A549 (cell line): ENCODE data around the gene SERTAD1. TPM values are rescaled to one million over a fixed set of nuclear protein-coding genes. Genes with fewer than 3 reads are reported as not detected.
"Not testable (repeated sequence)": the region's sequence is repeated elsewhere in the genome, so short reads cannot be mapped to it uniquely, and the experiment has no call there.

ENCODE experiments used
- ATAC-seq, 2 experiments: fragments of 200-7000 bp in 1 of 2; fragments of >200 bp in 1 of 2; cut with Nextera tagmentation in 1 of 2; cut with Tn5 transposase in 1 of 2; 3 replicates each; pipeline versions ENCODE4 v1.8.0 to v1.9.1; 2018 to 2020; ENCODE audit warnings: mild to moderate bottlenecking in 1 of 2, moderate library complexity in 1 of 2
- CTCF ChIA-PET: fragments of 300-600 bp; sonication (Branson Sonifier 250); formaldehyde crosslinking; extraction: SDS; loops from one replicate; lab custom pipeline; 2021; ENCODE audit warnings: antibody characterized with exemption, inconsistent platforms; lab: Yijun Ruan, JAX
- POLR2A ChIA-PET: fragments of 350-600 bp; formaldehyde crosslinking; extraction: SDS; loops from one replicate; lab custom pipeline; 2021; ENCODE audit warnings: antibody characterized with exemption, inconsistent platforms; lab: Yijun Ruan, JAX
- DNase-seq, 2 experiments: peaks; one replicate each; pipeline versions ENCODE4 v3.0.0 to v3.0.0-alpha.2; 2011 to 2016; ENCODE audit warnings: low read depth in 1 of 2, low spot score in 1 of 2
- FAIRE-seq: peaks from 2 replicates; lab custom pipeline; 2011; peaks lifted over from hg19 to GRCh38; lab: Jason Lieb, UNC
- H3K27ac ChIP-seq, 2 experiments: fragments of >200 bp; sonication (Bioruptor Twin); formaldehyde crosslinking; 3 replicates each; pipeline ENCODE4 v1.5.1; 2016 to 2017
- H3K4me1 ChIP-seq: fragments of >200 bp; sonication (Bioruptor Twin); formaldehyde crosslinking; 3 replicates; pipeline ENCODE4 v1.6.1; 2016
- H3K4me2 ChIP-seq: fragments of >200 bp; sonication (Bioruptor Twin); formaldehyde crosslinking; 3 replicates; pipeline ENCODE4 v1.6.1; 2016
- H3K4me3 ChIP-seq: fragments of >200 bp; sonication (Bioruptor Twin); formaldehyde crosslinking; 3 replicates; pipeline ENCODE4 v1.5.1; 2016
- H3K9me3 ChIP-seq: fragments of >200 bp; sonication (Bioruptor Twin); formaldehyde crosslinking; 3 replicates; pipeline ENCODE4 v1.6.1; 2016
- CEBPB ChIP-seq, 2 experiments: fragments of >200 bp in 1 of 2; sonication (Bioruptor Twin) in 1 of 2; formaldehyde crosslinking in 1 of 2; IDR thresholded peaks; 2 replicates each; pipeline ENCODE4 v1.6.1; 2012 to 2016
- EHF ChIP-seq: fragments of 250-450 bp; sonication (Bioruptor Pico); IDR thresholded peaks from 2 replicates; pipeline ENCODE4 v1.5.0; 2020; ENCODE audit warnings: mild to moderate bottlenecking
- EP300 ChIP-seq, 2 experiments: fragments of >200 bp; sonication (Bioruptor Twin); formaldehyde crosslinking; IDR thresholded peaks; 2 replicates in 1 of 2; 3 replicates in 1 of 2; pipeline ENCODE4 v1.6.1; 2016 to 2017
- FOSL2 ChIP-seq, 2 experiments: fragments of 450-650 bp in 1 of 2; fragments of >200 bp in 1 of 2; sonication (Bioruptor Twin) in 1 of 2; formaldehyde crosslinking; IDR thresholded peaks; 2 replicates each; pipeline versions ENCODE4 v1.5.0 to v1.6.1; 2016 to 2020; ENCODE audit warnings: mild to moderate bottlenecking in 1 of 2, moderate library complexity in 1 of 2
- JUN ChIP-seq, 2 experiments: fragments of >200 bp; sonication (Bioruptor Twin); formaldehyde crosslinking; IDR thresholded peaks; 2 replicates in 1 of 2; 3 replicates in 1 of 2; pipeline ENCODE4 v1.6.1; 2016 to 2017
- MAFK ChIP-seq: fragments of 450-650 bp; IDR thresholded peaks from 2 replicates; pipeline ENCODE4 v1.6.1; 2014; ENCODE audit not compliant: partially characterized antibody
- MYC ChIP-seq: IDR thresholded peaks from 2 replicates; pipeline ENCODE4 v1.6.1; 2012; ENCODE audit warnings: mild to moderate bottlenecking, inconsistent platforms, low read length, improper control_type of control experiment, borderline replicate concordance
- NFE2L2 ChIP-seq: fragments of 150-350 bp; conservative IDR thresholded peaks from 2 replicates; pipeline ENCODE4 v1.6.1; 2014; ENCODE audit warnings: low read length
- RNF2 ChIP-seq: fragments of 200-600 bp; sonication (generic); IDR thresholded peaks from 2 replicates; pipeline ENCODE4 v1.6.1; 2016; ENCODE audit warnings: low read depth, mild to moderate bottlenecking, antibody characterized with exemption, moderate library complexity, borderline replicate concordance
- SMC3 ChIP-seq: fragments of >200 bp; sonication (Bioruptor Twin); formaldehyde crosslinking; IDR thresholded peaks from 3 replicates; pipeline ENCODE4 v1.6.1; 2018; ENCODE audit warnings: inconsistent platforms
- ZNF302 ChIP-seq: fragments of 250-450 bp; sonication (Bioruptor Pico); IDR thresholded peaks from 2 replicates; pipeline ENCODE4 v1.9.0; 2021; ENCODE audit warnings: inconsistent platforms, mild to moderate bottlenecking, moderate library complexity
- WGBS: methylation state at CpG from one replicate; pipeline ENCODE4 v1.1.6; 2017; ENCODE audit errors: missing lambda C conversion rate; 5-methylcytosine and 5-hydroxymethylcytosine counted together
- polyA plus RNA-seq, 4 experiments: library from polyadenylated mRNA; depleted of rRNA in 3 of 4; stranded (reverse); fragments of >200 nt; fragmentation: RNase III in 1 of 4; extraction: RNeasy Plus Mini Kit Qiagen cat#74134 plus additional on column Dnase treatment in 1 of 4; gene quantifications; 2 replicates in 3 of 4; 3 replicates in 1 of 4; pipeline ENCODE4 v1.2.3, GENCODE V29; 2011 to 2017
- TF ChIP-seq, protein P1 (sequence below): fragments of 250-450 bp; sonication (Bioruptor Pico); IDR thresholded peaks from 2 replicates; pipeline ENCODE4 v1.5.0; 2021; ENCODE audit warnings: mild to moderate bottlenecking, moderate library complexity, borderline replicate concordance
- TF ChIP-seq, protein P2 (sequence below): fragments of >200 bp; sonication (Bioruptor Twin); formaldehyde crosslinking; IDR thresholded peaks from 3 replicates; pipeline ENCODE4 v1.6.1; 2016
- TF ChIP-seq, protein P3 (sequence below): IDR thresholded peaks from 2 replicates; pipeline ENCODE4 v1.6.1; 2012

Gene SERTAD1
- polyA plus RNA-seq, 2 of the 4 experiments (the other 2 are of a cell fraction), result 10.7 to 13.6 TPM

DNA sequence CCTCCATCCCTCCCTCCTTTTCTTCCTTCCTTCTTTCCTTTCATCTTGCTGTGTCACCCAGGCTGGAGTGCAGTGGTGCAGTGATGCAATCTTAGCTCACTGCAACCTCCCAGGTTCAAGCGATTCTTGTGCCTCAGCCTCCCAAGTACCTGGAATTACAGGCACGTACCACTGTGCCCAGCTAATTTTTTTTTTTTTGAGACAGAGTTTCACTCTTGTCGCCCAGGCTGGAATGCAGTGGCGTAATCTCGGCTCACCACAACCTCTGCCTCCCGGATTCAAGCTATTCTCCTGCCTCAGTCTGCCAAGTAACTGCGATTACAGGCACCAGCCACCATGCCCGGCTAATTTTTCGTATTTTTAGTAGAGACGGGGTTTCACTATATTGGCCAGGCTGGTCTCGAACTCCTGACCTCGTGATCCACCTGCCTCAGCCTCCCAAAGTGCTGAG is 37.8 kb upstream of the SERTAD1 start:
- TF ChIP-seq JUN (IDR thresholded peaks at IDR 0.05), result 0 out of 5 replicates have a peak, but pooled peaks of 1 of the 2 experiments have one; percentile 22
- not testable (repeated sequence) for FAIRE-seq; ATAC-seq; H3K9me3 ChIP-seq; TF ChIP-seq FOSL2 (IDR thresholded peaks at IDR 0.05)
- TF ChIP-seq FOSL2 (CRISPR knock-in tag; IDR thresholded peaks at IDR 0.05), result 0 out of 2 replicates have a peak, but pooled peaks have one; percentile 10
- TF ChIP-seq MAFK, result peak; percentile 14
- TF ChIP-seq CEBPB (IDR thresholded peaks at IDR 0.05), result peak; percentile 78 to 88; a peak in 3 of 4 replicates
- 42% methylated on average over 12 of the region's 12 CpGs for WGBS
- peak in 1 of 2 experiments; percentile 78 for DNase-seq
- Histone ChIP-seq H3K27ac (peak overlapping the region; percentile 86 to 89), H3K4me1 (peaks cover 38% of the 10 kb centered on the region), H3K4me2 (peak overlapping the region; percentile 88), H3K4me3 (0 out of 3 replicates have a peak overlapping the region, but pooled peaks have one; percentile 9)
- ChIA-PET POLR2A (interaction anchor here (0.6 to 5.3 kb wide), 15 partner anchors 10 to 901 kb away, joined by 3 to 68 read pairs (median 5); partner anchors contain the start of genes SERTAD1 and SERTAD3), CTCF (interaction anchor here (0.6 to 46.6 kb wide), 67 partner anchors 10 to 516 kb away, joined by 3 to 950 read pairs (median 8); partner anchors contain the start of genes C19orf47, LTBP4, PRX and SERTAD1)

- no peak overlapping the region for H3K4me3 ChIP-seq
- peak in 1 of 2 experiments; percentile 58 for DNase-seq
- peaks cover 37% of the 10 kb centered on the region for H3K4me1 ChIP-seq
- POLR2A ChIA-PET, result interaction anchor here (0.7 to 5.3 kb wide), 3 partner anchors 19 to 114 kb away, joined by 3 to 68 read pairs (median 52); partner anchors contain the start of genes C19orf47, SERTAD1 and SERTAD3
- H3K9me3 ChIP-seq, result no peaks in the 10 kb centered on the region
- H3K4me2 ChIP-seq, result no peak overlapping the region
- TF ChIP-seq EHF (CRISPR knock-in tag), result no peak
- peak; percentile 25 for TF ChIP-seq MAFK
- no peak for FAIRE-seq
- no peak for ATAC-seq
- H3K27ac ChIP-seq, result peak overlapping the region in 1 of 2 experiments; percentile 27; a peak in 2 of 6 replicates
- CTCF ChIA-PET, result interaction anchor here (0.7 to 46.6 kb wide), 16 partner anchors 8 to 181 kb away, joined by 3 to 950 read pairs (median 32); partner anchors contain the start of genes LTBP4, PRX and SERTAD1
- 74% methylated on average over 7 of the region's 7 CpGs for WGBS
Observed at GRCh38 chr19:40461669-40462221, 36.0 kb upstream of the SERTAD1 start.

DNA sequence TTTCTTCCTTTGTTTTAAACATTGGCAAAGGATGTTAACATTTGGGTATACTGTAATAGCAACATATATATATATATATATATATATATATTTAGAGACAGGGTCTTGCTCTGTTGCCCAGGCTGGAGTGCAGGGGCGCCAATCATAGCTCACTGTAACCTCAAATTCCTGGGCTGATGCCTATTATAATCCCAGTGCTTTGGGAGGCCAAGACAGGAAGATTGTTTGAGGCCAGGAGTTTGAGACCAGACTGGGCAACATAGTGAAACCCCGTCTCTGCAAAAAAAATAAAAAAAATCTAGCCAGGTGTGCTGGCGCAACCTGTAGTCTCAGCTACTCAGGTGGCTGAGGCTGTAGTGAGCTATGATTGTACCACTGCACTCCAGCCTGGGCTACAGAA is 34.4 kb upstream of the SERTAD1 start:
- H3K9me3 ChIP-seq, result no peaks in the 10 kb centered on the region
- ChIA-PET CTCF (interaction anchor here (0.8 to 46.6 kb wide), 6 partner anchors 6 to 175 kb away, joined by 3 to 950 read pairs (median 4); partner anchors contain the start of genes PRX and SERTAD1), POLR2A (interaction anchor here (0.6 kb wide), 1 partner anchor 270 kb away, joined by 3 read pairs; no protein-coding TSS in a partner anchor)
- H3K4me3 ChIP-seq, result no peak overlapping the region
- 95% methylated on average over 3 of the region's 3 CpGs for WGBS
- H3K4me2 ChIP-seq, result no peak overlapping the region
- ATAC-seq (no peak), DNase-seq (no peak), FAIRE-seq (no peak)
- TF ChIP-seq, protein P1, sequence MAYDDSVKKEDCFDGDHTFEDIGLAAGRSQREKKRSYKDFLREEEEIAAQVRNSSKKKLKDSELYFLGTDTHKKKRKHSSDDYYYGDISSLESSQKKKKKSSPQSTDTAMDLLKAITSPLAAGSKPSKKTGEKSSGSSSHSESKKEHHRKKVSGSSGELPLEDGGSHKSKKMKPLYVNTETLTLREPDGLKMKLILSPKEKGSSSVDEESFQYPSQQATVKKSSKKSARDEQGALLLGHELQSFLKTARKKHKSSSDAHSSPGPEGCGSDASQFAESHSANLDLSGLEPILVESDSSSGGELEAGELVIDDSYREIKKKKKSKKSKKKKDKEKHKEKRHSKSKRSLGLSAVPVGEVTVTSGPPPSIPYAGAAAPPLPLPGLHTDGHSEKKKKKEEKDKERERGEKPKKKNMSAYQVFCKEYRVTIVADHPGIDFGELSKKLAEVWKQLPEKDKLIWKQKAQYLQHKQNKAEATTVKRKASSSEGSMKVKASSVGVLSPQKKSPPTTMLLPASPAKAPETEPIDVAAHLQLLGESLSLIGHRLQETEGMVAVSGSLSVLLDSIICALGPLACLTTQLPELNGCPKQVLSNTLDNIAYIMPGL (CRISPR knock-in tag), result no peak
- TF ChIP-seq MYC (no peak), RNF2 (no peak), NFE2L2 (no peak), SMC3 (no peak), EP300 (IDR thresholded peaks at IDR 0.05) (no peak), ZNF302 (no peak), MAFK (no peak)
- TF ChIP-seq, protein P2, sequence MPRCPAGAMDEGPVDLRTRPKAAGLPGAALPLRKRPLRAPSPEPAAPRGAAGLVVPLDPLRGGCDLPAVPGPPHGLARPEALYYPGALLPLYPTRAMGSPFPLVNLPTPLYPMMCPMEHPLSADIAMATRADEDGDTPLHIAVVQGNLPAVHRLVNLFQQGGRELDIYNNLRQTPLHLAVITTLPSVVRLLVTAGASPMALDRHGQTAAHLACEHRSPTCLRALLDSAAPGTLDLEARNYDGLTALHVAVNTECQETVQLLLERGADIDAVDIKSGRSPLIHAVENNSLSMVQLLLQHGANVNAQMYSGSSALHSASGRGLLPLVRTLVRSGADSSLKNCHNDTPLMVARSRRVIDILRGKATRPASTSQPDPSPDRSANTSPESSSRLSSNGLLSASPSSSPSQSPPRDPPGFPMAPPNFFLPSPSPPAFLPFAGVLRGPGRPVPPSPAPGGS, result no peak
- TF ChIP-seq, protein P3, sequence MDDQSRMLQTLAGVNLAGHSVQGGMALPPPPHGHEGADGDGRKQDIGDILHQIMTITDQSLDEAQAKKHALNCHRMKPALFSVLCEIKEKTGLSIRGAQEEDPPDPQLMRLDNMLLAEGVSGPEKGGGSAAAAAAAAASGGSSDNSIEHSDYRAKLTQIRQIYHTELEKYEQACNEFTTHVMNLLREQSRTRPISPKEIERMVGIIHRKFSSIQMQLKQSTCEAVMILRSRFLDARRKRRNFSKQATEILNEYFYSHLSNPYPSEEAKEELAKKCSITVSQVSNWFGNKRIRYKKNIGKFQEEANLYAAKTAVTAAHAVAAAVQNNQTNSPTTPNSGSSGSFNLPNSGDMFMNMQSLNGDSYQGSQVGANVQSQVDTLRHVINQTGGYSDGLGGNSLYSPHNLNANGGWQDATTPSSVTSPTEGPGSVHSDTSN, result no peak
- no peak overlapping the region for H3K27ac ChIP-seq
- H3K4me1 ChIP-seq, result peaks cover 29% of the 10 kb centered on the region
